ENCODE measurements around the gene PGAM1.

PGAM1 gene

DNA sequence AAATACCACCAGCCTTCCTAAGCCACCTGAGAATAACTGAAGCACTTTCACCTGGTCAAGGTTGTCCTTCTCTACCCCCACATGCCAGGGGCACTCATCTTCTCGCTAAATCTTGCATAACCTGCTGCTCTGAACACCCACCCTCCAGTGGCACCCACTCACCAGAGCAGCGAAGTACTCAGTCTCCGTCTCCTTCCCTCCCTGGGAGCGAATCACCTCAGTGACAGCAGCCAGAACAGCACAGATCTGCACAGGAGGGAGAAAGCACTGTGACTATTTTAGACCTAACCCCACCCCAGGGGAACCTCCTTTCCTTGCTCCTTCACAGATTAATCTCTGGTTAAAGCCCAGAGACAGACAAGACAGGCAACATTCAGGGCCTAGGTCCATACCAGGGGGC is 29.9 kb upstream of the PGAM1 start:
- TF ChIP-seq RAD21 (IDR thresholded peaks at IDR 0.05; ENCODE audit: low read depth) (no peak), FOXM1 (IDR thresholded peaks at IDR 0.05; ENCODE audit: borderline replicate concordance, low read depth) (no peak)

DNA sequence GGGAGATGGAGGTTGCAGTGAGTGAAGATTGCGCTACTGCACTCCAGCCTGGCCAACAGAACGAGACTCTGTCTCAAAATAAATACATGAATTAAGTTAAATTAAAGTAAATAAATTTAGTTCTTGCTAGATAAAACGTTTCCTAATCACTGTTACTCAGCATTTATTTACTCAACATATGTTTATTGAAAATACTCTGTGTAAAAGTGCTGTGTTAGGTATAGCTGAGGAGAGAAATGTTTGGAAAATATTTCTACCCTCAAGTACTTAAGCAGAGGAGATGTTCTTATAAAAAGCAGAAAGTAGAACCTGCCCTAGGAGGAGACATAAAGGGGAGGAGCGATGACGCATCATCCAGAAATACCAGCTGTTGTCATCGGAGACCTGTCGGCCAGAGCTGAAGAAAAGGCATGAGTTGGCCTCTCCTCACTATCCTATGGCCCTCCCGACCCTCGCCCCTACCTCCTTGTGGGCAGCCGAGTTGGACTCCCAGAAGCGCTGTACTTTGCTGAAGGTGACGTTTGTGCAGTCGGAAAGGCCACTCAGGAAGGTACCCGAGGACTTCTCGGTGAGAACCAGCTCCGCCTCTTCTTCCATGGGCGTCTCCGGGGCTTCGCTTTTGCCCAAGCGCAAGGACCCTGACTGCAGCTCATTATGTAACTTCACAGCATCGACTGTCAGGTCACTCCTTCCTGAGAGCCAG is 26.0 kb upstream of the PGAM1 start:
- TF ChIP-seq, protein P1, sequence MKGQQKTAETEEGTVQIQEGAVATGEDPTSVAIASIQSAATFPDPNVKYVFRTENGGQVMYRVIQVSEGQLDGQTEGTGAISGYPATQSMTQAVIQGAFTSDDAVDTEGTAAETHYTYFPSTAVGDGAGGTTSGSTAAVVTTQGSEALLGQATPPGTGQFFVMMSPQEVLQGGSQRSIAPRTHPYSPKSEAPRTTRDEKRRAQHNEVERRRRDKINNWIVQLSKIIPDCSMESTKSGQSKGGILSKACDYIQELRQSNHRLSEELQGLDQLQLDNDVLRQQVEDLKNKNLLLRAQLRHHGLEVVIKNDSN (IDR thresholded peaks at IDR 0.05): no peak
- TF ChIP-seq, protein P2, sequence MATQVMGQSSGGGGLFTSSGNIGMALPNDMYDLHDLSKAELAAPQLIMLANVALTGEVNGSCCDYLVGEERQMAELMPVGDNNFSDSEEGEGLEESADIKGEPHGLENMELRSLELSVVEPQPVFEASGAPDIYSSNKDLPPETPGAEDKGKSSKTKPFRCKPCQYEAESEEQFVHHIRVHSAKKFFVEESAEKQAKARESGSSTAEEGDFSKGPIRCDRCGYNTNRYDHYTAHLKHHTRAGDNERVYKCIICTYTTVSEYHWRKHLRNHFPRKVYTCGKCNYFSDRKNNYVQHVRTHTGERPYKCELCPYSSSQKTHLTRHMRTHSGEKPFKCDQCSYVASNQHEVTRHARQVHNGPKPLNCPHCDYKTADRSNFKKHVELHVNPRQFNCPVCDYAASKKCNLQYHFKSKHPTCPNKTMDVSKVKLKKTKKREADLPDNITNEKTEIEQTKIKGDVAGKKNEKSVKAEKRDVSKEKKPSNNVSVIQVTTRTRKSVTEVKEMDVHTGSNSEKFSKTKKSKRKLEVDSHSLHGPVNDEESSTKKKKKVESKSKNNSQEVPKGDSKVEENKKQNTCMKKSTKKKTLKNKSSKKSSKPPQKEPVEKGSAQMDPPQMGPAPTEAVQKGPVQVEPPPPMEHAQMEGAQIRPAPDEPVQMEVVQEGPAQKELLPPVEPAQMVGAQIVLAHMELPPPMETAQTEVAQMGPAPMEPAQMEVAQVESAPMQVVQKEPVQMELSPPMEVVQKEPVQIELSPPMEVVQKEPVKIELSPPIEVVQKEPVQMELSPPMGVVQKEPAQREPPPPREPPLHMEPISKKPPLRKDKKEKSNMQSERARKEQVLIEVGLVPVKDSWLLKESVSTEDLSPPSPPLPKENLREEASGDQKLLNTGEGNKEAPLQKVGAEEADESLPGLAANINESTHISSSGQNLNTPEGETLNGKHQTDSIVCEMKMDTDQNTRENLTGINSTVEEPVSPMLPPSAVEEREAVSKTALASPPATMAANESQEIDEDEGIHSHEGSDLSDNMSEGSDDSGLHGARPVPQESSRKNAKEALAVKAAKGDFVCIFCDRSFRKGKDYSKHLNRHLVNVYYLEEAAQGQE (IDR thresholded peaks at IDR 0.05; ENCODE audit: low read depth): no peak
- TF ChIP-seq CREB1 (IDR thresholded peaks at IDR 0.05; ENCODE audit: low read depth): peak; percentile 30; the same call in 1 of the 2 replicates

DNA sequence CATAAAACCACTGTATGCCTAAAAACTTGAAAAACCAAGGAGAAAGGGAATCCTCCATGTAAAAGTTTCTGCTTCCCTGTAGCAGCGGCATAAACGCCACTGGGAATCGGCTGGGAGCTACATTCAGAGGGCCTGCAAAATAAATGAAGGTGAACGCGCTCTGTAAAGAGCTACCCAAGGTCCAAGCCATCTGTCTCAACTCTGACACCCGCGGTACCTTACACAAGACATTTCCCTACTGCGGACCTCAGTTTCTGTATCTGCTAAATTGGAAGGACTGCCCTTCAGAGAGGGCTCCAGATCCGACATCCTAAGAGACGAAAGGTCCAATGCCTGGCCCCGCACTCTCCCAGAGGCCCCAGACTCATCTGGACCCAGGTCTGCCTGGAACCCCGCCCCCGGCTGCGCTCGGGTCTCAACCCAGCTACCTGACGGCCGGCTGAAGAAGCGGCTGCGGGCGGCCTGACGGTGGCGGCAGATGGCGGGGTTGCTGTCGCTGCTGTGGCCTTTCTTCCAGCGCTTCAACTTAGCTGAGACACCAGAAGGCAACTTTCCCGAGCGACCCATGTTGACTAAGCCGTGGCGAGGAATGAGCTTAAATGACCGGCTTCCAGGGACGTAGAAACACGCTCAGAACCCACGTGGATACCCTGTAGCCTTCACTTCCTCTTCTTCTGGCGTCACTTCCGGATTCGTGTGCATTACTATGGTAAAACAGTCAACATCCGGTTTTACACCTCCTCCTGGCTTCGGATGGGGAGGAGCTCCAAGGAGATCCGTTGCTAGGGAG is 25.1 kb upstream of the PGAM1 start, which contains the start of gene RRP12:
Gene RRP12 (minus strand): TSS at position 676 of the 790 bp plus-strand sequence. CDS start 109 bp downstream, at position 567.
- TF ChIP-seq ZBTB7A (IDR thresholded peaks at IDR 0.05; ENCODE audit: low read depth): no peak
- TF ChIP-seq YY1 (IDR thresholded peaks at IDR 0.05; ENCODE audit: low read depth): peak; percentile 62; the same call in 1 of the 2 replicates
- TF ChIP-seq TAF1 (IDR thresholded peaks at IDR 0.05; ENCODE audit: low read depth): peak; percentile 70
- TF ChIP-seq CEBPB (IDR thresholded peaks at IDR 0.05): no peak
- no peak for TF ChIP-seq EGR1 (IDR thresholded peaks at IDR 0.05)
- no peak for TF ChIP-seq NFIC (IDR thresholded peaks at IDR 0.05)
- no peak for TF ChIP-seq TCF12 (IDR thresholded peaks at IDR 0.05; ENCODE audit: low read depth)
- TF ChIP-seq, protein P3, sequence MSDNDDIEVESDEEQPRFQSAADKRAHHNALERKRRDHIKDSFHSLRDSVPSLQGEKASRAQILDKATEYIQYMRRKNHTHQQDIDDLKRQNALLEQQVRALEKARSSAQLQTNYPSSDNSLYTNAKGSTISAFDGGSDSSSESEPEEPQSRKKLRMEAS (IDR thresholded peaks at IDR 0.05): peak; percentile 100
- TF ChIP-seq CREB1 (IDR thresholded peaks at IDR 0.05; ENCODE audit: low read depth): peak; percentile 92
- TF ChIP-seq, protein P2 (IDR thresholded peaks at IDR 0.05; ENCODE audit: low read depth): no peak
- 0 out of 2 replicates have a peak, but pooled peaks have one; percentile 18 for TF ChIP-seq TEAD4 (IDR thresholded peaks at IDR 0.05)
- no peak for TF ChIP-seq FOXM1 (IDR thresholded peaks at IDR 0.05; ENCODE audit: borderline replicate concordance, low read depth)
- TF ChIP-seq, protein P1 (IDR thresholded peaks at IDR 0.05): peak; percentile 81
- TF ChIP-seq RAD21 (IDR thresholded peaks at IDR 0.05; ENCODE audit: low read depth): no peak

DNA sequence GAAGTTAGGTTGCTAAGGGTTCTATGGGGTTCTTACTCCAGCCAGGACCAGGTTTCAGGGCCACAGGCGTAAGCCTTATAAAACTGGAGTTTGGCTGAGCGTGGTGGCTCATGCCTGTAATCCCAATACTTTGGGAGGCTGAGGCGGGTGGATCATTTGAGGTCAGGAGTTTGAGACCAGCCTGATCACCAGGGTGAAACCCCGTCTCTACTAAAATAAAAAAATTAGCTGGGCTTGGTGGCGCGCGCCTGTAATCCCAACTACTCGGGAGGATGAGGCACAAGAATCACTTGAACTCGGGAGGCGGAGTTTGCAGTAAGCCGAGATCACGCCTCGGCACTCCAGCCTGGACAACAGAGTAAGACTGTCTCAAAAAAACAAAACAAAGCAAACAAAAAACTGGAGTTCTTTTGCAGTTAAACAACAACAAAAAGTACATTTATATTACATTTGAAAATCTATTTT is 24.5 kb upstream of the PGAM1 start:
- TF ChIP-seq CEBPB (IDR thresholded peaks at IDR 0.05) (no peak), TCF12 (IDR thresholded peaks at IDR 0.05; ENCODE audit: low read depth) (no peak), NFIC (IDR thresholded peaks at IDR 0.05) (no peak), TAF1 (IDR thresholded peaks at IDR 0.05; ENCODE audit: low read depth) (no peak)
- TF ChIP-seq, protein P3 (IDR thresholded peaks at IDR 0.05): no peak

DNA sequence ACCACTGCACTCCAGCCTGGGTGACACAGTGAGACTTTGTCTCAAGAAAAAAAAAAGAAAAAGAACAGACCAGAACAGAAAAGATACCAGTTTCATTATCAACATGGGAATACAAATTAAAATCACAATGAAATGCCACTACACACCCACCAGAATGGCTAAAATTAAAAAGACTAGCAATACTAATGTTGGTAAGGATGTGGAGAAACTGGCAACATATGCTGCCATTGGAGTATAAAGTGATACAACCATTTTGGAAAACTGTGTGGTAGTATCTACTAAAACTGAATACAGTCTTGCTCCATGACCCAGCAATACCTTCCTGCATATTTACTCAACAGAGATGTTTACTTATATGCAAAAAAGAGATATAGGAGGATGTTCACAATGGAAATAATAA is 21.9 kb upstream of the PGAM1 start:
- TF ChIP-seq TEAD4 (IDR thresholded peaks at IDR 0.05) (no peak), EGR1 (IDR thresholded peaks at IDR 0.05) (no peak)
- TF ChIP-seq, protein P3 (IDR thresholded peaks at IDR 0.05): no peak

DNA sequence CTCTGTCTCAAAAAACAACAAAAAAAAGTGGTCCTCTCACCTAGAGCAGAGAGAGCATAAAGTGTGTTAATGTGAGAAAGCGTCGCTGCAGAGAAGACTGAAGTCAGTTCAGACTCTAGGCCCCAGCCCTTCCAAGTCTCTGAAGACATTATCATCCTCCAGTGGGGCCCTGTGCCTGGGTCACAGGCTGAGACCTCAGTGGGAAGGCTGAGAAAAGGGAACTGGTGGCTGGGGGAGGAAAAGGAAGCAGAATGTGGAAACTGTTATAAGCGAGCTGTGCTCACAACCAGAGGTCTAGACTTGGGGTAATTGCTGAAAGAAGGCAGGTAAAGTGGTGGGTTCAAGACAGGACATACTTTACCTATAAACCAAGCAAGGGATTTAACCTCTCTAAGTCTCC is 19.9 kb upstream of the PGAM1 start:
- TF ChIP-seq, protein P3 (IDR thresholded peaks at IDR 0.05): no peak
- TF ChIP-seq ZBTB7A (IDR thresholded peaks at IDR 0.05; ENCODE audit: low read depth) (no peak), TEAD4 (IDR thresholded peaks at IDR 0.05) (no peak), EP300 (IDR thresholded peaks at IDR 0.05; ENCODE audit: borderline replicate concordance) (no peak), NFIC (IDR thresholded peaks at IDR 0.05) (no peak), RAD21 (IDR thresholded peaks at IDR 0.05; ENCODE audit: low read depth) (no peak), EGR1 (IDR thresholded peaks at IDR 0.05) (no peak), FOXM1 (IDR thresholded peaks at IDR 0.05; ENCODE audit: borderline replicate concordance, low read depth) (no peak), TAF1 (IDR thresholded peaks at IDR 0.05; ENCODE audit: low read depth) (no peak), CREB1 (IDR thresholded peaks at IDR 0.05; ENCODE audit: low read depth) (no peak)
- TF ChIP-seq, protein P2 (IDR thresholded peaks at IDR 0.05; ENCODE audit: low read depth): no peak
- TF ChIP-seq, protein P1 (IDR thresholded peaks at IDR 0.05): no peak
